Endometrium (tissue), 2 donors: ENCODE results near the gene DHX34.
"Not testable (repeated sequence)": the region's sequence is repeated elsewhere in the genome, so short reads cannot be mapped to it uniquely, and the experiment has no call there.

Experiments used
- FAIRE-seq: peaks from 2 replicates; lab custom pipeline; 2012; peaks lifted over from hg19 to GRCh38; lab: Jason Lieb, UNC
- donor health status: control.
- donor health status: control.

The DHX34 gene

DNA sequence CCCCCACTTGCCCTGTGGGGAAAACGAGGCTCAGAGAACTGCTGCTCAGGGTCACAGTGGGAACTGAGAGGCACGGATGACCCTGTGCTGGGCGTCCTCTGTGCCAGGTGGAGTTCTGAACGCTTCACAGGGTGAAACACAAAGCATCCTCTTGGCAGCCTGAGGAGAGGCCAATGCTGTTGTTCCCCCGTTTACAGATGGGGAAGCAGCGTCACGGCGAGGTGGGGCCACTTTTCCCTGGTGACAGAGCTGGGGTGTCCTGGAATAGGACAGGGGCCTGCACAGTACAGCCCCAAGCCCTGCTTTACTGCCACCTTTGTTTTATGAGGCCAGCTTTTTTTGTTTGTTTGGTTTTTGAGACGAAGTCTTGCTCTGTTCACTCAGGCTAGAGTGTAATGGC lies 22.1 kb downstream of the DHX34 start:
- FAIRE-seq = no peak

DNA sequence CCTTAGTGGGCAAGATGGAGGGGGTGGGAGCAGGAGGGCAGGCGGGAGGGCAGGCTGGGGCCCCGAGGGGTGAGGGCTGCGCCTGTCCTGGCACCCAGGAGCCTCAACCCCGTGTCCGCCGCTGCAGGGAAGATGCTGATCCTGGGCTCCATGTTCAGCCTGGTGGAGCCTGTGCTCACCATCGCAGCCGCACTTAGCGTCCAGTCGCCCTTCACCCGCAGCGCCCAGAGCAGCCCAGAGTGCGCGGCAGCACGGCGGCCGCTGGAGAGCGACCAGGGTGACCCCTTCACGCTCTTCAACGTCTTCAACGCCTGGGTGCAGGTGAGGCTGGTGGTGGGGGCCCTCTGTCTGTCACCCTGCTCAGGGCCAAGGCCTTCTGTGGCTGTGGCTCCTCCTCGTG lies 23.5 kb downstream of the DHX34 start:
- FAIRE-seq = no peak

DNA sequence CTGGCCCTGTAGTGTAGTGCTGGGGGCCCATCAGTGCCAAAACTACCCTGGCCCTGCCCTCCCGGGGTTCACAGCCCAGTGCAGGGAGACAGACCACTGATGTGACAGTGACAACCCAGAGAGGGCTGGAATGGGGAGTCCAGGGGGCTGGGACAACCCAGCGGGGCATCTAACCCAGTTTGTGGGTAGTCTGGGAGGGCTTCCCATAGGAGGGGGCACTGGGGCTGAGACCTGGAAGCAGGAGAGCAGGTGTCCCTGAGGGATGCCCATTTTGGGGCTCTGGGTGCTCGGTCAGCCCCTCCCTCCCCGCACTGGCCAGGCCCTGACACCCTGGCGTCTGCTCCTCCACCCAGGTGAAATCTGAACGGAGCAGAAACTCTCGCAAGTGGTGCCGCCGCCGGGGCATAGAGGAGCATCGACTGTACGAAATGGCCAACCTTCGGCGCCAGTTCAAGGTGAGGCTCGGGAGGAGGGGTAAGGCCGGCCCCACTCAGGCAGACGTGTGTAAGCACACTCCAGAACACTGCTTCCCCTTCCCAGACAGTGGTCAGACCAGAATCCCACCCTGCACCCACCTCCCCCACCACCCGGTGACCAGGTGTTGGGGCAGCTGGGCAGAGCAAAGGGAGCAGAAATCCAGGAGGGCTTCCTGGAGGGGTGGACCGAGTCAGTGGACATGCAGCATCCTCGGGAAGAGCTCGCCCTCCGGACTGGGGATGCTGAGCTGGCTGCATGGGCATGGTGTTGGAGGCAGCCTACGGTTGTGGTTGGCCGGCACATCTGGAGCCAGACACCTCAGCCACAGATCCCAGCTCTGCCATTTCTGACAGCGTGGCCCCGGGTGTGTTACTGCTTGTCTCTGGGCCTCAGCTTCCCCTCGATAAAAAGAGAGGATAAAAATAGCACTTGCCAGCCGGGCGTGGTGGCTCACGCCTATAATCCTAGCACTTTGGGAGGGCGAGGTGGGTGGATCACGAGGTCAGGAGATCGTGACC lies 24.4 kb downstream of the DHX34 start:
- no peak for FAIRE-seq

DNA sequence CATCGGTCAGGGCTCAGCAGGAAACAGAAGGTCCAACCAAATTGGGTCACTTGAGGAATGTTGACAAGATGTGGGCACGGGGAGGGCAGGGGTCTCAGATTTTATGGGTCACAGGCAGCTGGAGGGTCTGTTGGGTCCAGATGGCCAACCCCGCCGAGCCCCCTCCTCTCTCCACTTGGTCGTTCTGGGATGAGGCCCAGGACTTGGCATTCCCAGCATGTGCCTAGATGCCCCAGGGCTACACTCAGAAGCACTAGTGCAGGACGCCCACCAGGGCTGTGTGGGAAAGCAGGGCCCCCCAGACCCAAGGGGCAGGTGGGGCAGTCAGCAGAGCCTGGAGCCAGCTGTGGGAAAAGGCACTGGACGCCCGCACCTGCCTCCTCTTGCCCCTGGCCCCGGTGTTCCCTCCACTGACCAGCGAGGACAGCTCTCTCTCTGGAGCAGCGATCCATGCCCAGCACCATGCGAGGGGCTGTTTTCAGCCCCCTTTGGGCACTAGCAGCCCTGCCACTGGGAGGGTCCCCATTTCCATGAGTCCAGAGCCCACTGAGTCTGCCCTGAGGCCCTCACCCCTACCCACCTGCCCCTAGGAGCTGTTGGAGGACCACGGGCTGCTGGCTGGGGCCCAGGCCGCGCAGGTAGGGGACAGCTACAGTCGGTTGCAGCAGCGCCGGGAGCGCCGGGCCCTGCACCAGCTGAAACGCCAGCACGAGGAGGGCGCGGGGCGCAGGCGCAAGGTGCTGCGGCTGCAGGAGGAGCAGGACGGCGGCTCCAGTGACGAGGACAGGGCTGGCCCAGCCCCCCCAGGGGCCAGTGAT lies 26.0 kb downstream of the DHX34 start:
- FAIRE-seq = no peak

DNA sequence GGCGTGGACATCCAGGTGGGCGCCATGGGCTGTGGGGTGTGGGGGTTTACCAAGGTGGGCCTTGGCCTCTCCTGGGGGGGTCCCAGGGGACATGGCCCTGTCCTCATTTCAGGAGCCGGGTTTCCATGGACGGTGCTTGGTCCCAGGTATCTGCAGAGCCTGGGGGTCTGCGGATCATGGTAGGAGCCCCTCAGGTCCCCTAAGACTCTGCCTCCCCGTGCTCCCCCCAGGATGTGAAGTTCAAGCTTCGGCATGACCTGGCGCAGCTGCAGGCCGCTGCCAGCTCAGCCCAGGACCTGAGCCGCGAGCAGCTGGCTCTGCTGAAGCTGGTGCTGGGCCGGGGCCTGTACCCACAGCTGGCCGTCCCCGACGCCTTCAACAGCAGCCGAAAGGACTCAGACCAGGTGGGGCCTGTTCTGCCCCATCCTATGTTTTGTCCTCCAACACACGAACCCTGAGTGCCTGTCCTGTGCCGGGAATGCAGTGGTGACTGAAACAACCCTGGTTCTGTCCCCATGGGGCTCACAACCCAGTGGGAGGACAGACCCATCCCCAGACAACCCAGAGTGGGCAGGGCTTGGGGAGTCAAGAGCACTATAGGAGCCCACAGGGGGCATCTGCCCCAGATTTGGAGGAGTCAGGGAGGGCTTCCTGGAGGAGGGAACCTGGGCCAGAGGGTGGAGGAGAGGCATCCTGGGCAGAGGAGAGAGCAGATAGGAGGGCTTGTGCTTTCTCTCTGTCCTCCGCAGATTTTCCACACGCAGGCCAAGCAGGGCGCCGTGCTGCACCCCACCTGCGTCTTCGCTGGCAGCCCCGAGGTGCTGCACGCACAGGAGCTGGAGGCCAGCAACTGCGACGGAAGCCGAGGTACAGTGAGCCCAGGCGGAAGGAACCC lies 26.8 kb downstream of the DHX34 start:
- FAIRE-seq = no peak

DNA sequence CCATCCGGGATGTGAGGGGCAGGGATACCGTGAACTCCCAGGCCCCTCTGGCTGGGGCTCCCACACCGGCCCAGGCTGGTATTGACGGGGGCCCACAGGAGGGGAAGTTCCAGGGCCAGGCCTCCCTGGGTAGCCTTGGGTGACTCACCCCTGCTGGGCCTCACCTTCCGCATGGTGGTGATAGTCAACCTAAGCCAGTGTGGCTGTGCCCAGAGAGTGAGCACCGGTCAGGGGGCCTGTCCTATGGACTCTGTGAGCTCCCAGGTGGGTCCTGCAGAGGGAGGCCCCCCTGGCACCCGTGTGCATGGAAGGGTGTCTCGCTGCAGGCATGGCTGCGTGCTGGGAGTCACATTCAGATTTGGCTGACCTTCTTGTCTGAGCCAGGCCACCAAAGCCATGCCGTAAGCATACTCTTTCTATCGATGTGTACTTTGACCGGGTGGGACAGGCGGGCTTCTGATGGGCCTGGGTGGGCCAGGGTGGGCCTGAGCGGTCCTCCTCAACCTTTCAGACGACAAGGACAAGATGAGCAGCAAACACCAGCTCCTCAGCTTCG lies 27.6 kb downstream of the DHX34 start:
- no peak for FAIRE-seq

DNA sequence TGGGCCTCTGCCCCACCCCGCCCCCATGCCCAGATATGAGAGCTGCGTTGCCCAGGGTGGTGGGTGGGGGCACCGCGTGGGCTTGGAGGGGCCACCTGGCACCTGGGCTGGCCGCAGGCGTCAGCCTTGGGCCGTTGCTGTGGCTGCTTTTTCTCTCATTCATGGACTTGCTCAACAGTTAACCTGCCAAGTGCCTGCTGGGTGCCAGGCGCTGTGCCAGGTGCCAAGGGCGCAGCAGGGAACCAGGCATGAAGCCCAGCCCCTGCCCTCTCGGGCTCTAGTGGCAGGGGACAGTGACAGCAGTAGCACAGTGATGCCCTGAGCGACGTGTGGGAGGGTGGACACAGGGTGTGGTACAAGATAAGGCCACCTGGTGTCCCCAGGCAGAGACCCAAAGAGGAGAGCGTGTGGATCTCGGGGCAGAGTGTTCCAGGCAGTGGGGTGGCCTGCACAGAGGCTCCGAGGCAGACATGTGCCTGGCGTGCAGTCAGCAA lies 28.1 kb downstream of the DHX34 start:
- no peak for FAIRE-seq

DNA sequence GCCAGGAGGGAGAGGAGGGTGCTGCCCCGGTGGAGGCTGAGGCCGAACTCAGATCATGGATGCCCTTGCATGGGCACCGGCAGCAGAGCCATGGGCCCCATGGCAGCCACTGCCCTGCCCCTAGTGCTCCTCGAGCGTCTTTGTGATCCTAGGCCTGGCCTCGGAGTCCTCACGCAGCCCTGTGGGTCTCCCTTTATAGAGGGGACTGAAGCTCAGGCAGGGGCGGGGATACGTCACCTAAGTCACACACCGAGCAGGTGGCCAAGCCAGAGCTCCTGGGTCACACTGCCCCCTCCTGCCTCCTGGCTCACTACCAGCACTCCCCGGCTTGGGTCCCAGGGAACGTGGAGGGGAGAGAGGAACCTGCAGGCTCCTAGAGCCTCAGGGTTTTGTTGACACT lies 28.7 kb downstream of the DHX34 start:
- no peak for FAIRE-seq

DNA sequence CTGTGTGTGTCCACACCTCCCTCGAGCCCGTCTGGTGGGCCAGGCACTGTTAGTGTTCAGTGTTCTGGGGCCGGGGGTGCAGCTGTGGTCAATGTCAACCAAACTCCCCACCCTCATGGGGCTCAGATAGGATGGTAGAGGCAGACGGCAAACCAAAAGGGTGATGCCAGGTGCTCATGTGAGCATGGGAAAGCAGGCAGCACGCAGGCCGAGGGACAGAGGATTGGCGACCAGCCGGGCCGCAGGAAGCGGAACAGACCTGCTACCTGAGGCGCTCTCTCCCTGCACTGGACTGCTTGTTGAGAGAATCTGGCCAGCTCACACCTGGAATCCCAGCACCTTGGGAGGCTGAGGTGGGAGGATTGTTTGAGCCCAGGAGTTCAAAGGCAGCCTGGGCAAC lies 29.1 kb downstream of the DHX34 start:
- no peak for FAIRE-seq

DNA sequence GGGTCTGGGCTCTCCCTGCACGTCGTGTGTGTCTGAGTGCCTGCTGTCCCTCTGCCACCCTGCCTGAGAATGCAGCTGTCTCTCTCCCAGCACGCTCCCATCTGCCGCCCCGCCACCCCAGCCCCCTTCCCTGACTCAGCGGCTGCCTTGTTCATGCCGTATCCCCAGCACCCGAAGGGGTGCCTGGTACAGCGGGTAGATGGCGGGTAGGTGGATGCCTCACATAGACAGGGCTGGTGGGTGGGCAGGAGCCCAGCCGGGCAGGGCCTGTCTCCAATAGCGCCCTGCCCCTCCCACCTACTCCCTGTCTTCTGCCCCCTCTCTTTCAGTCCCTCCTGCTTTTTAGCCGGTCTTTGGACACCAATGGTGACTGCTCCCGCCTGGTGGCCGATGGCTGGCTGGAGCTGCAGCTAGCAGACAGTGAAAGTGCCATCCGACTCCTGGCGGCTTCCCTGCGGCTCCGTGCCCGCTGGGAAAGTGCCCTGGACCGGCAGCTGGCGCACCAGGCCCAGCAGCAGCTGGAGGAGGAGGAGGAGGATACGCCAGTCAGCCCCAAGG lies 30.3 kb downstream of the DHX34 start:
- FAIRE-seq = no peak

DNA sequence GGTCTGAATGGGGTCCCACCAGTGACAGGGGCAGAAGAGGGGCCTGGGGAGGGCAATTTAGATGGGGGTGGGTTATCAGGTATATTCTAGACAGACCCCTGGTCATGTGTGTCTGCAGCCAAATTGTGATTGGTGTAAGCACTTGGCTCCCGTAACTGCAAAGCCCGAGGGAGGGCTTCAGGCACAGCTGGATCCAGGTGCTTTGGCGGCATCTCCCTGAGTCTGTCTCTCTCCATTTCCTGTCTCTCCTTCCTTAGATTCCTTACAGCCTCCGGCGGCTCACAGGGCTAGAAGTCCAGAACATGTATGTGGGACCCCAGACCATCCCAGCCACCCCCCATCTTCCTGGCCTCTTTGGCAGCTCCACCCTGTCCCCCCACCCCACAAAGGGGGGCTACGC lies 31.4 kb downstream of the DHX34 start:
- FAIRE-seq = no peak

DNA sequence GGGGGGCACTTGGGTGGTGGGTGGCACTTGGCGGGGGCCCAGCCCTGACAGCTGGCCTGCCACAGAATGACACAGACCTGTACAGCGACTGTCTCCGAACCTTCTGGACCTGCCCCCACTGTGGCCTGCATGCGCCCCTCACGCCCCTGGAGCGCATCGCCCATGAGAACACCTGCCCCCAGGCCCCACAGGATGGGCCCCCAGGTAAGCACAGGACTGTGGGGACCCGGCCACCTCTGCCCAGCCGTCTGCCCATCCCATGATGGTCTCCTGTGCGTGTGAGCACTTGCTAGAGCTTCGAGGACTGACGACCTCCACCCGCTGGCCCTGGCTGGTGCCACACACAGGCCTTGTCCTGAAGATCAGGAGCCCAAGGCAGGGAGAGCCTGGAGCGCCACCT lies 32.0 kb downstream of the DHX34 start:
- FAIRE-seq = no peak

DNA sequence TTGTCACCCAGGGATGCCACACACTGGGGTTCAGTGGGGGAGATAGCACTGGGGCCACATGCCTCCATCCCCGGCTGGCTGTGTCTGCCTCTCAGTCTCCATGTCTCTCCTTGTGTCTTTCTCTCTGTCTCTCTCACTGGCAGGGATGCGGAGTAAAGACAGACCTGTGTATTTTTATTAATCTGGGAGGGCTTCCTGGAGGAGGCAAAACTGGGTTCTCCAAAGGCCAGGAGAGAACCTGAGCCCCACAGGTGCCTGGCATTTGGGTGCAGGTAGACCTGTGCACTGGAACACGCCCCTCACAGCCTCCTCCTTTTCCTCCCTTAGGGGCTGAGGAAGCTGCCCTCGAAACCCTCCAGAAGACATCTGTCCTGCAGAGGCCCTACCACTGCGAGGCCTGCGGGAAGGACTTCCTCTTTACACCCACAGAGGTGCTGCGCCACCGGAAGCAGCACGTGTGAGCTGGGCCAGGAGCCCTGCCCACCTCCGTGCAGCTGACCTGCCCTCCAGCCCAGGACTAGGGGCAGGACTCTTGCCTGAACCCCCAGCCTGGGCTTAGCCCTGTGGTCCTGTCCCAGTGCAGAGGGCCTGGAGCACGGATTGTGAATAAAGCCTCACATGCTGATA lies 32.7 kb downstream of the DHX34 start:
- FAIRE-seq = no peak

DNA sequence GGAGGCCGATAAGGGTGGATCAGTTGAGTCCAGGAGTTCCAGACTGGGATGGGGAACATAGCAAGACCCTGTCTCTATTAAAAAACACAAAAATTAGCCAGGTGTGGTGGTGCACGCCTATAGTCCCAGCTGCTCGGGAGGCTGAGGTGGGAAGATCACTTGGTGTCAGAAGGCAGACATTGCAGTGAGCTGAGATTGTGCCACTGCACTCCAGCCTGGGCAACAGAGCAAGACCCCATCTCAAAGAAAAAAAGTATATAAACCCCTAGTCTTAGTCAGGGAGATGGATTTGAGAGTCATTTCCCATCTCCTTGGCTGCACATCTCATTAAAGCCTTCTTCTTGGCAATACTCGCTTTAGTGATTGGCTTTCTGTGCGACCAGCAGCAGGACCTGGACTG lies 34.8 kb downstream of the DHX34 start:
- FAIRE-seq = not testable (repeated sequence)

DNA sequence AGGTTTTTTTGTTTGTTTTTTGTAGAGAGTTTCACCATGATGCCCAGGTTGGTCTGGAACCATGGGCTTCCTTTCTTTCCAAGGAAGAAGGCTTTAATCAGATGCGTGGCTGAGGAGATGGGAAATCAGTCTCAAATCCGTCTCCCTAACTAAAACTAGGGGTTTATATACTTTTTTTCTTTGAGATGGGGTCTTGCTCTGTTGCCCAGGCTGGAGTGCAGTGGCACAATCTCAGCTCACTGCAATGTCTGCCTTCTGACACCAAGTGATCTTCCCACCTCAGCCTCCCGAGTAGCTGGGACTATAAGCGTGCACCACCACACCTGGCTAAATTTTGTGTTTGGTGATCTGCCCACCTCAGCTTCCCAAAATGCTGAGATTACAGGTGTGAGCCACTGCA lies 35.4 kb downstream of the DHX34 start:
- not testable (repeated sequence) for FAIRE-seq

DNA sequence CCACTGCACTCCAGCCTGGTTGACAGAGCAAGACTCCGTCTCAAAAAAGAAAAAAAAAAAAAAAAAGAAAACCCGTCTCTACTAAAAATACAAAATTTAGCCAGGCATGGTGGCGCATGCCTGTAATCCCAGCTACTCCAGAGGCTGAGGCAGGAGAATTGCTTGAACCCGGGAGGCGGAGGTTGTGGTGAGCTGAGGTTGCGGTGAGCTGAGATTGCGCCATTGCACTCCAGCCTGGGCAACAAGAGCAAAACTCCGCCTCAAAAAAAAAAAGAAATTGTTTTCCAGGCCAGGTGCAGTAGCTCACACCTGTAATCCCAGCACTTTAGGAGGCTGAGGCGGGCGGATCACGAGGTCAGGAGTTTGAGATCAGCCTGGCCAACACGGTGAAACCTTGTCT lies 37.5 kb downstream of the DHX34 start:
- not testable (repeated sequence) for FAIRE-seq

DNA sequence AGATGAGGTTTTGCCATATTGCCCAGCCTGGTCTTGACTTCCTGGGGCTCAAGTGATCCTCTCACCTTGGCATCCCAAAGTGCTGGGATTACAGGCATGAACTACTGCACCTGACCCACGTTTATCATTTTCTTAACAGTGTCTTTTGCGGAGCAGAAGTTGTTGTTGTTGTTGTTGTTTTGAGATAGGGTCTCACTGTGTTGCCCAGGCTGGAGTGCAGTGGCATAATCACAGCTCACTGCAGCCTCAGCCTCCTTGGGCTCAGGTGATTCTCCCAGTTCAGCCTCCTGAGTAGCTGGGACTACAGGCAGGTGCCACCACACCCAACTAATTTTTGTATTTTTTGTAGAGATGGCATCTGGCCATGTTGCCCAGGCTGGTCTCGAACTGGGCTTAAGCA lies 38.5 kb downstream of the DHX34 start:
- FAIRE-seq = not testable (repeated sequence)

DNA sequence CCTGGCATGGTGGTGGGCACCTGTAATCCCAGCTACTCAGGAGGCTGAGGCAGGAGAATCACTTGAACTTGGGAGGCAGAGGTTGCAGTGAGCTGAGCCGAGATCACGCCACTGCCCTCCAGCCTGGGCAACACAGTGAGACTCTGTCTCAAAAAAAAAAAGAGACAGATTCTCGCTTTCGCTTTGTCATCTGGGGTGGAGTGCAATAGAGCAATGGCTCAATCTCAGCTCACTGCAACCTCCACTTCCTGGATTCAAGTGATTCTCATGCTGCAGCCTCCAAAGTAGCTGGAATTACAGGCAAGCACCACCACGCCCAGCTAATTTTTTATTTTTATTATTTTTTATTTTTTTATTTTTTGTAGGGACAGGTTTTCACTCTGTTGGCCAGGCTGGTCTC lies 39.6 kb downstream of the DHX34 start:
- not testable (repeated sequence) for FAIRE-seq

DNA sequence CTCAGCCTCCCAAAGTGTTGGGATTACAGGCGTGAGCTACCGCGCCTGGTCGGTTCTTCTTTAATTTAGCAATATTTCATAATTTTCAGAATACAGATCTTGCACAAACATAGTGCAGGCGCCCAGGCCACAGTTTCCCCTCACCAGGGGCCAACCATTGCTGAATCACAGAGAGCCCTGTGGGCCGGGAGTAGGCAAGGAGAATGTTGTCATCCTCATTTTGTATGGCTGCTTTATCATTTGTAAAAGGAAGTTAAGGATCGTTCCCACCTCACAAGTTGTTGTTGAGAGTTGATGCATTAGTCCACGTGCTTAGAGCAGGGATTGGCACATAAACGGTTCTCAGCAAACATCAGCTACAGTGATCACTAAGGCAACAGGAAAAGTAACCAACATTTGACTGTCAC lies 40.0 kb downstream of the DHX34 start:
- FAIRE-seq = no peak

DNA sequence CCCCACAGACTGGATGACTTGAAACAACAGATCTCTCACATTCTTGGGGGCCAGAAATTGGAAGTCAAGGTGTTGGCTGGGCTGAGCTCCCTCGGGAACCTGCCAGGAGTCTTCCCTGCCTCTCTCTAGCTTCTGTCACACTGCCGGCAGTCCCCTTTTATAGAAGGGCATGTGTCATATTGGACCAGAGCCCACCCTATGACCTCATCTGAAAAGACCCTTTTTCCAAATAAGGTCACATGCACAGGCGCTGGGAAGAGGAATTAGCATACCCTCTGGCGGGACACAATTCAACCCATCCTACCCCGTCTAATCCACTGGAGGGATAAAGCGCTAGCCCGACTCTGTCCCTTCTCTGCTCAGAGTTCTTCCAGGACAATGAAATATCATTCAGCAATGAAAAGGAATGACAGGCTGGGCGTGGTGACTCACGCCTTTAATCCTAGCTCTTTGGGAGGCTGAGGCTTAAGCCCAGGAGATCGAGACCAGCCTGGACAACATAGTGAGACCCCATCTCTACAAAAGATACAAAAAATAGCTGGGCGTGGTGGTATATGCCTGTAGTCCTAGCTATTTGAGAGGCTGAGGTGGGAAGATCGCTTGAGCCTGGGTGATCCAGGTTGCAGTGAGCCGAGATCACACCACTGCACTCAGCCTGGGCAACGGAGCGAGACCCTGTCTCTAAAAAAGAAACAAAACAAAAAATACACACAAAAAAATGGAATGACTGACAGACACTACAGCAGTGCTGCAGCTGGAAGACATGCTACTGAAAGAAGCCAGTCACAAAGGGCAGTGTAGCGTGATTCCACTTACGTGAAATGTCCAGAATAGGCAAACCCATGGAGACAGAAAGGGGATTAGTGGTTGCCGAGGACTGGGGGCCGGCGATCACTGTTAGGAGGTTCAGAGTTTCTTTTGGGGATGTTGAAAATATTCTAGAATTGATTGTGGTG lies 41.7 kb downstream of the DHX34 start:
- FAIRE-seq = no peak
